Testis (tissue), 3 donors: ENCODE data around the gene SURF6. TPM values are rescaled to one million over a fixed set of nuclear protein-coding genes. Genes with fewer than 3 reads are reported as not detected.

Experiments
- DNase-seq: peaks from one replicate; pipeline ENCODE4 v3.0.0-alpha.2; 2019
- H3K27ac ChIP-seq, 2 donors: fragments of 200-600 bp; sonication (generic); one replicate each; pipeline ENCODE4 v1.5.1; 2019
- H3K27me3 ChIP-seq: fragments of 200-600 bp; sonication (generic); one replicate; pipeline ENCODE4 v1.5.1; 2019
- H3K36me3 ChIP-seq: fragments of 200-600 bp; sonication (generic); one replicate; pipeline ENCODE4 v1.5.1; 2017; ENCODE audit warnings: low read depth; ENCODE audit errors: missing control alignments
- H3K4me1 ChIP-seq: fragments of 200-600 bp; sonication (generic); one replicate; pipeline ENCODE4 v1.5.1; 2019
- H3K4me3 ChIP-seq, 2 donors: fragments of 200-600 bp; sonication (generic); one replicate each; pipeline ENCODE4 v1.5.1; 2017 to 2019
- H3K9me3 ChIP-seq: fragments of 200-600 bp; sonication (generic); one replicate; pipeline ENCODE4 v1.5.1; 2017
- CTCF ChIP-seq, 3 experiments: fragments of 450-650 bp in 2 of 3; fragments of 200-600 bp in 1 of 3; sonication (generic) in 1 of 3; IDR thresholded peaks; one replicate each; pipeline ENCODE4 v1.5.1; 2016 to 2019; ENCODE audit warnings: antibody characterized with exemption in 3 of 3, mild to moderate bottlenecking in 2 of 3, moderate library complexity in 1 of 3
- POLR2A ChIP-seq: fragments of 450-650 bp; IDR thresholded peaks from one replicate; pipeline ENCODE4 v1.6.1; 2017; ENCODE audit warnings: antibody characterized with exemption, mild to moderate bottlenecking, moderate library complexity
- WGBS, 2 donors: methylation state at CpG; one replicate each; pipeline ENCODE4 v1.1.5; 2018; 5-methylcytosine and 5-hydroxymethylcytosine counted together
- intact Hi-C: fragments of 100-400 bp; cut with DNase I; formaldehyde crosslinking; loops from one replicate; pipeline ENCODE4 v1.15.1; 2023; ENCODE audit warnings: low total_unique reads
- polyA plus RNA-seq: library from polyadenylated mRNA; stranded (reverse); fragments of 350-450 nt; fragmentation: Illumina TruSeq; extraction: RNeasy Lipid Tissue Mini Kit (QIAGEN cat#74804); gene quantifications from one replicate; pipeline ENCODE4 v1.2.3, GENCODE V29; 2014; ENCODE audit warnings: low read depth, low replicate concordance; ENCODE audit not compliant: insufficient read depth
- total RNA-seq, 2 donors: library from RNA; depleted of rRNA; stranded (reverse); fragments of >200 nt; gene quantifications; one replicate each; pipeline ENCODE4 v1.2.3, GENCODE V29; 2016

The SURF6 gene
- total and polyA plus RNA-seq, 3 donors from 2014 or later, result 19.8 to 36.0 (median 28.5) TPM

- TF ChIP-seq POLR2A (no peak), CTCF (IDR thresholded peaks at IDR 0.05) (no peak)
Observed at GRCh38 chr9:133315997-133316396, 20.0 kb downstream of the SURF6 start.

DNA sequence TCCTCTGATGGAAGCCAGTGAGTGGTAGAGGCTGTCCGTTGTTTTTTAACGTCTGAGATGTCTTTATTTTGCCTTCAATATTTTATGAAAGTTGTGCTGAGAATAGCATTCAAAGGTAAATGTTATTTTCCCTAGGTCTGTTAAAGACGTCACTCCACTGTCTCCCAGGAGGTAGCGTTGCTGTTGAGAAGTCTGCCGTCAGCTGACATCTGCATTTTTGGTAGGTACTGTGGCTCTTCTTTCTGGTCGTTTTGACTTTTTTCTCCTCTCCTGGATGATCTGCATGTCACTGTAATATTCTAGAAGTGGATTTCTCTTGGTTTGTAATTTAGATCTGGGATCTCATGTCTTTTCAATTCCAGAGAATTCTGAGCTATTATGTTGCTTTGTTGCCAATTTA lies 26.4 kb downstream of the SURF6 start:
- no peak for TF ChIP-seq CTCF (IDR thresholded peaks at IDR 0.05)
- no peak for TF ChIP-seq POLR2A
- no peaks in the 10 kb centered on the region for H3K27me3 ChIP-seq
- H3K4me3 ChIP-seq, result no peak overlapping the region
- no peaks in the 10 kb centered on the region for H3K36me3 ChIP-seq
- H3K9me3 ChIP-seq, result no peaks in the 10 kb centered on the region
- no peak overlapping the region for H3K27ac ChIP-seq
- no peaks in the 10 kb centered on the region for H3K4me1 ChIP-seq
- DNase-seq, result no peak
- 82 to 88% methylated on average over 6 of the region's 6 CpGs for WGBS, 2 donors
- intact Hi-C loops, result no loop called here

More at GRCh38 chr9:133315997-133316396, 20.0 kb downstream of the SURF6 start:
- H3K36me3 ChIP-seq, result no peaks in the 10 kb centered on the region
- DNase-seq, result no peak
- H3K9me3 ChIP-seq, result no peaks in the 10 kb centered on the region
- no peaks in the 10 kb centered on the region for H3K4me1 ChIP-seq
- intact Hi-C loops, result no loop called here
- no peak overlapping the region for H3K4me3 ChIP-seq
- H3K27ac ChIP-seq, result no peak overlapping the region
- WGBS, 2 donors, result 70 to 78% methylated on average over 2 of the region's 2 CpGs
- H3K27me3 ChIP-seq, result no peaks in the 10 kb centered on the region

- no peak for DNase-seq
- TF ChIP-seq CTCF (IDR thresholded peaks at IDR 0.05), result no peak
- no peak for TF ChIP-seq POLR2A
- H3K36me3 ChIP-seq, result no peaks in the 10 kb centered on the region
- no peaks in the 10 kb centered on the region for H3K9me3 ChIP-seq
- H3K4me1 ChIP-seq, result no peaks in the 10 kb centered on the region
- WGBS, 2 donors, result 77 to 82% methylated on average over 16 of the region's 16 CpGs
- no peak overlapping the region for H3K27ac ChIP-seq
- intact Hi-C loops, result no loop called here
- no peak overlapping the region for H3K4me3 ChIP-seq
- no peaks in the 10 kb centered on the region for H3K27me3 ChIP-seq
Observed at GRCh38 chr9:133307301-133307700, 28.7 kb downstream of the SURF6 start.

DNA sequence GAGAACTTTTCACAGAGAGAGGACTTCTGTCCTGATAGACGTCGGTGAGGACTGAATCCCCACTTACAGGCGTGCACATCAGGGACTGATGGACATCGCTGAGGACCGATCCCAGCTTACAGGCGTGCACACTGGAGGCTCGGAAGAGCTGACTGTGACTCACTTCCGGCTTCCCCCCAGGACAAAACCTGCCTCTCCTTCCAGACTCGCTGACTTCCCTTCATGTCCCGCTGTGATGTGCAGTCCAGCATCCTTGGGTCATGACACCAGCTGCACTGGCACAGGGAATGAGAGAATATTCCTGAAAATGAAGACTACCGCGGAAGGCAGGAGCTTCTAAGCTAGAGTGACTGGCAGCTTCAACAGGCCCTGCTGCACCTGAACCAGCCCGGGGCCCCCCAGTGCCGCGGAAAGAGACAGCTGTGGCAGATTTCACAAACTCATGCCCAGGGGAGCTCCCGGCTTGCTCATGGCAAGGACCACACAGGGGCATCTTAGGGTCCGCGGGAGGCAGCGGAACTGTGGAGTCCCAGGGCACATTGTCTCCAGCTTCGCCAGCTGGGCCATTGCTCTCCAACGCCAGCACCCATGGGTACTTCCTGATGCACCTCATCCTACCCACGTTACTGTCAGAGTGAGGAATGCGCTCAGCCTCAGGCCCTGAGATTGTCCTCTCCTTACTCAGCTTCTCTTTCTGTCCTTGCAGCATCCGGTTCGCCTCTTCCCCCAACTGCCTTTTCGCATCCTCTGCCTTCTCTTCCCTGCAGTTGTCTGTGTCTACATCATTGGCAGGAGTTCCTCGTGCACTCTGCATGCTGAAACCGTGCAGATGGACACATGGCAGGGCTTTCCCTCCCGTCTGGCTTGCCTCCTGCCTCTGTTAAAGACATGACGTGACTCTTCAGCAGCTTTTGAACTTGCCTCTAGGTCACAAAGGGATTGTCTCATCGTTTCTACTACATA lies 29.5 kb downstream of the SURF6 start:
- no peak overlapping the region for H3K4me3 ChIP-seq
- H3K9me3 ChIP-seq, result no peaks in the 10 kb centered on the region
- 69 to 84% methylated on average over 22 to 31 of the region's 31 CpGs for WGBS, 2 donors
- H3K36me3 ChIP-seq, result no peaks in the 10 kb centered on the region
- DNase-seq, result no peak
- no peak overlapping the region for H3K27ac ChIP-seq
- TF ChIP-seq POLR2A, result no peak
- no peak for TF ChIP-seq CTCF (IDR thresholded peaks at IDR 0.05)
- H3K4me1 ChIP-seq, result no peaks in the 10 kb centered on the region
- H3K27me3 ChIP-seq, result no peaks in the 10 kb centered on the region
- intact Hi-C loops, result no loop called here

DNA sequence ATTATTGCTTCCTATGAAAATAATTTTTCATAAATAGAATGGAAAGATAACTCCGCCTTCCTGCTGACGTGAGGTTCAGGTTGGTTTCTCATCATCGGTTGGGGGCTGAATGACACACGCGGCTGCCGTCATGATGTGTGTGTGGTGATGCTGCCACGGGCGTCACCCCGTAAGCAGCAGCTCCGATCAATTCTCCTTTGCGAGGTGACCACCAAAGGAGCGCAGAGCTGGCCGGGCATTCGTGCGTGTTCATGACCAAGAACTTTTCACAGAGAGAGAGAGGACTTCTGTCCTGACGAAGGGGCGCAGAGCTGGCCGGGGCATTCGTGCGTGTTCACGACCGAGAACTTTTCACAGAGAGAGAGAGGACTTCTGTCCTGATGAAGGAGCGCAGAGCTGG lies 30.3 kb downstream of the SURF6 start:
- Histone ChIP-seq H3K27me3 (no peaks in the 10 kb centered on the region), H3K36me3 (no peaks in the 10 kb centered on the region), H3K27ac (no peak overlapping the region), H3K9me3 (no peaks in the 10 kb centered on the region), H3K4me3 (no peak overlapping the region), H3K4me1 (no peaks in the 10 kb centered on the region)
- WGBS, 2 donors, result 82 to 89% methylated on average over 19 to 23 of the region's 23 CpGs
- DNase-seq, result no peak
- TF ChIP-seq POLR2A (no peak), CTCF (IDR thresholded peaks at IDR 0.05) (no peak)
- intact Hi-C loops, result no loop called here
